Liver (tissue), 9 donors: ENCODE measurements around the gene PTRHD1. TPM values are rescaled to one million over a fixed set of nuclear protein-coding genes. Genes with fewer than 3 reads are reported as not detected.

ENCODE experiments used
- DNase-seq: peaks from one replicate; pipeline ENCODE4 v3.0.0-alpha.2; 2017; ENCODE audit warnings: low spot score
- H3K27ac ChIP-seq, 2 donors: one replicate each; pipeline ENCODE4 v1.7.0; 2013; ENCODE audit warnings: inconsistent platforms in 2 of 2, low read length in 2 of 2, control low read depth in 1 of 2, low read depth in 1 of 2, mild to moderate bottlenecking in 1 of 2
- H3K27me3 ChIP-seq, 4 donors: one replicate each; pipeline versions ENCODE4 v1.6.1 to v1.7.0; 2013; ENCODE audit warnings: low read length in 3 of 4, inconsistent platforms in 1 of 4, mild to moderate bottlenecking in 1 of 4, moderate library complexity in 1 of 4; ENCODE audit not compliant: control insufficient read depth in 4 of 4, insufficient read depth in 4 of 4
- H3K36me3 ChIP-seq, 4 donors: one replicate each; pipeline versions ENCODE4 v1.6.1 to v1.7.0; 2013; ENCODE audit warnings: low read length in 3 of 4, mild to moderate bottlenecking in 3 of 4, low read depth in 1 of 4, moderate library complexity in 1 of 4; ENCODE audit not compliant: control insufficient read depth in 4 of 4, insufficient read depth in 3 of 4
- H3K4me1 ChIP-seq, 4 donors: one replicate each; pipeline versions ENCODE4 v1.6.1 to v1.7.0; 2013; ENCODE audit warnings: low read length in 3 of 4, mild to moderate bottlenecking in 3 of 4, moderate library complexity in 1 of 4; ENCODE audit not compliant: control insufficient read depth in 4 of 4, insufficient read depth in 4 of 4
- H3K4me3 ChIP-seq, 3 donors: one replicate each; pipeline versions ENCODE4 v1.6.1 to v1.7.0; 2013; ENCODE audit warnings: low read length in 3 of 3, control low read depth in 1 of 3, low read depth in 1 of 3, mild to moderate bottlenecking in 1 of 3
- H3K9ac ChIP-seq, 2 donors: one replicate each; pipeline ENCODE4 v1.7.0; 2013; ENCODE audit warnings: low read length in 2 of 2, mild to moderate bottlenecking in 2 of 2, moderate library complexity in 2 of 2, control low read depth in 1 of 2, low read depth in 1 of 2
- H3K9me3 ChIP-seq, 4 donors: one replicate each; pipeline versions ENCODE4 v1.6.1 to v1.7.0; 2013; ENCODE audit warnings: low read length in 3 of 4; ENCODE audit not compliant: control insufficient read depth in 4 of 4
- ATF3 ChIP-seq: IDR thresholded peaks from 2 replicates; pipeline ENCODE4 v1.6.1; 2016; ENCODE audit warnings: antibody characterized with exemption
- EGR1 ChIP-seq, 2 donors: IDR thresholded peaks; 2 replicates each; pipeline ENCODE4 v1.6.1; 2016 to 2018; ENCODE audit warnings: antibody characterized with exemption in 2 of 2, low read depth in 2 of 2
- FOXA1 ChIP-seq: IDR thresholded peaks from 2 replicates; pipeline ENCODE4 v1.6.1; 2016; ENCODE audit warnings: antibody characterized with exemption
- FOXA2 ChIP-seq: IDR thresholded peaks from 2 replicates; pipeline ENCODE4 v1.6.1; 2016; ENCODE audit warnings: antibody characterized with exemption
- GABPA ChIP-seq, 2 donors: IDR thresholded peaks in 1 of 2; conservative IDR thresholded peaks in 1 of 2; 2 replicates each; pipeline ENCODE4 v1.6.1; 2016; ENCODE audit warnings: antibody characterized with exemption in 2 of 2, mild to moderate bottlenecking in 1 of 2, moderate library complexity in 1 of 2
- HNF4A ChIP-seq, 2 donors: conservative IDR thresholded peaks; 2 replicates each; pipeline ENCODE4 v1.6.1; 2016; ENCODE audit warnings: antibody characterized with exemption in 2 of 2, mild to moderate bottlenecking in 2 of 2
- HNF4G ChIP-seq: IDR thresholded peaks from 2 replicates; pipeline ENCODE4 v1.6.1; 2016; ENCODE audit warnings: antibody characterized with exemption
- JUND ChIP-seq, 2 donors: IDR thresholded peaks; 2 replicates each; pipeline ENCODE4 v1.6.1; 2016; ENCODE audit warnings: antibody characterized with exemption in 2 of 2
- NR2F2 ChIP-seq: IDR thresholded peaks from 2 replicates; pipeline ENCODE4 v1.6.1; 2016; ENCODE audit warnings: antibody characterized with exemption
- RAD21 ChIP-seq, 2 donors: IDR thresholded peaks; 2 replicates each; pipeline ENCODE4 v1.6.1; 2016; ENCODE audit warnings: antibody characterized with exemption in 2 of 2, mild to moderate bottlenecking in 2 of 2
- RXRA ChIP-seq, 2 donors: IDR thresholded peaks; 2 replicates each; pipeline ENCODE4 v1.6.1; 2017 to 2018; ENCODE audit warnings: antibody characterized with exemption in 2 of 2, mild to moderate bottlenecking in 1 of 2
- SP1 ChIP-seq: IDR thresholded peaks from 2 replicates; pipeline ENCODE4 v1.6.1; 2018; ENCODE audit warnings: antibody characterized with exemption, mild to moderate bottlenecking
- TAF1 ChIP-seq: conservative IDR thresholded peaks from 2 replicates; pipeline ENCODE4 v1.6.1; 2016; ENCODE audit warnings: antibody characterized with exemption, mild to moderate bottlenecking
- YY1 ChIP-seq: IDR thresholded peaks from 2 replicates; pipeline ENCODE4 v1.6.1; 2016; ENCODE audit warnings: antibody characterized with exemption, mild to moderate bottlenecking
- WGBS: extraction: QIAGEN DNeasy Blood & Tissue Kit; methylation state at CpG from one replicate; pipeline ENCODE4 v1.1.7; 2013; 5-methylcytosine and 5-hydroxymethylcytosine counted together
- polyA plus RNA-seq, 2 donors: library from polyadenylated mRNA; stranded (reverse) in 1 of 2; unstranded in 1 of 2; fragments of 200-250 nt in 1 of 2; fragments of >200 nt in 1 of 2; fragmentation: Nextera tagmentation in 1 of 2; extraction: Ambion mirVana in 1 of 2; gene quantifications; one replicate each; pipeline versions ENCODE4 v1.2.1 to v1.2.3, GENCODE V29; 2013 to 2015
- total RNA-seq, 2 donors: library from RNA; depleted of rRNA; stranded (reverse); fragments of >200 nt; gene quantifications; one replicate each; pipeline ENCODE4 v1.2.3, GENCODE V29; 2014
- TF ChIP-seq, protein P1 (sequence below): IDR thresholded peaks from 2 replicates; pipeline ENCODE4 v1.6.1; 2016; ENCODE audit warnings: antibody characterized with exemption
- TF ChIP-seq, protein P2 (sequence below): IDR thresholded peaks from 2 replicates; pipeline ENCODE4 v1.6.1; 2016; ENCODE audit warnings: antibody characterized with exemption, mild to moderate bottlenecking
- TF ChIP-seq, protein P3 (sequence below): fragments of 150-350 bp; IDR thresholded peaks from 2 replicates; pipeline ENCODE4 v1.5.1; 2017; ENCODE audit warnings: improper control_type of control experiment, low read depth, low read length; ENCODE audit not compliant: missing input control
- TF ChIP-seq, protein P4 (sequence below): IDR thresholded peaks from 2 replicates; pipeline ENCODE4 v1.6.1; 2016; ENCODE audit warnings: antibody characterized with exemption
- donor health status: healthy.
- donor health status: healthy.
- donor health status: healthy.
- donor health status: healthy.
- donor health status: healthy.

The PTRHD1 gene
- total and polyA plus RNA-seq, 4 donors, result 9.9 to 50.9 (median 20.7) TPM

- no peak for DNase-seq
- no peaks in the 10 kb centered on the region for H3K9me3 ChIP-seq
- no peak overlapping the region for H3K4me3 ChIP-seq
- 90% methylated on average over 18 of the region's 18 CpGs for WGBS
- no peak overlapping the region for H3K27ac ChIP-seq
- no peak overlapping the region for H3K9ac ChIP-seq
- TF ChIP-seq RAD21 (IDR thresholded peaks at IDR 0.05) (no peak), JUND (IDR thresholded peaks at IDR 0.05) (no peak), YY1 (no peak), FOXA2 (no peak), SP1 (no peak), ATF3 (no peak), EGR1 (IDR thresholded peaks at IDR 0.05; ENCODE audit: low read depth in 2 of 2) (no peak), HNF4G (no peak), RXRA (IDR thresholded peaks at IDR 0.05) (no peak), NR2F2 (no peak), FOXA1 (no peak), TAF1 (no peak), GABPA (IDR thresholded peaks at IDR 0.05 in 1 of 2, conservative IDR thresholded peaks at IDR 0.05 in 1 of 2) (no peak), HNF4A (conservative IDR thresholded peaks at IDR 0.05) (no peak)
- TF ChIP-seq, protein P1, sequence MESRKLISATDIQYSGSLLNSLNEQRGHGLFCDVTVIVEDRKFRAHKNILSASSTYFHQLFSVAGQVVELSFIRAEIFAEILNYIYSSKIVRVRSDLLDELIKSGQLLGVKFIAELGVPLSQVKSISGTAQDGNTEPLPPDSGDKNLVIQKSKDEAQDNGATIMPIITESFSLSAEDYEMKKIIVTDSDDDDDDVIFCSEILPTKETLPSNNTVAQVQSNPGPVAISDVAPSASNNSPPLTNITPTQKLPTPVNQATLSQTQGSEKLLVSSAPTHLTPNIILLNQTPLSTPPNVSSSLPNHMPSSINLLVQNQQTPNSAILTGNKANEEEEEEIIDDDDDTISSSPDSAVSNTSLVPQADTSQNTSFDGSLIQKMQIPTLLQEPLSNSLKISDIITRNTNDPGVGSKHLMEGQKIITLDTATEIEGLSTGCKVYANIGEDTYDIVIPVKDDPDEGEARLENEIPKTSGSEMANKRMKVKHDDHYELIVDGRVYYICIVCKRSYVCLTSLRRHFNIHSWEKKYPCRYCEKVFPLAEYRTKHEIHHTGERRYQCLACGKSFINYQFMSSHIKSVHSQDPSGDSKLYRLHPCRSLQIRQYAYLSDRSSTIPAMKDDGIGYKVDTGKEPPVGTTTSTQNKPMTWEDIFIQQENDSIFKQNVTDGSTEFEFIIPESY, result no peak
- TF ChIP-seq, protein P2, sequence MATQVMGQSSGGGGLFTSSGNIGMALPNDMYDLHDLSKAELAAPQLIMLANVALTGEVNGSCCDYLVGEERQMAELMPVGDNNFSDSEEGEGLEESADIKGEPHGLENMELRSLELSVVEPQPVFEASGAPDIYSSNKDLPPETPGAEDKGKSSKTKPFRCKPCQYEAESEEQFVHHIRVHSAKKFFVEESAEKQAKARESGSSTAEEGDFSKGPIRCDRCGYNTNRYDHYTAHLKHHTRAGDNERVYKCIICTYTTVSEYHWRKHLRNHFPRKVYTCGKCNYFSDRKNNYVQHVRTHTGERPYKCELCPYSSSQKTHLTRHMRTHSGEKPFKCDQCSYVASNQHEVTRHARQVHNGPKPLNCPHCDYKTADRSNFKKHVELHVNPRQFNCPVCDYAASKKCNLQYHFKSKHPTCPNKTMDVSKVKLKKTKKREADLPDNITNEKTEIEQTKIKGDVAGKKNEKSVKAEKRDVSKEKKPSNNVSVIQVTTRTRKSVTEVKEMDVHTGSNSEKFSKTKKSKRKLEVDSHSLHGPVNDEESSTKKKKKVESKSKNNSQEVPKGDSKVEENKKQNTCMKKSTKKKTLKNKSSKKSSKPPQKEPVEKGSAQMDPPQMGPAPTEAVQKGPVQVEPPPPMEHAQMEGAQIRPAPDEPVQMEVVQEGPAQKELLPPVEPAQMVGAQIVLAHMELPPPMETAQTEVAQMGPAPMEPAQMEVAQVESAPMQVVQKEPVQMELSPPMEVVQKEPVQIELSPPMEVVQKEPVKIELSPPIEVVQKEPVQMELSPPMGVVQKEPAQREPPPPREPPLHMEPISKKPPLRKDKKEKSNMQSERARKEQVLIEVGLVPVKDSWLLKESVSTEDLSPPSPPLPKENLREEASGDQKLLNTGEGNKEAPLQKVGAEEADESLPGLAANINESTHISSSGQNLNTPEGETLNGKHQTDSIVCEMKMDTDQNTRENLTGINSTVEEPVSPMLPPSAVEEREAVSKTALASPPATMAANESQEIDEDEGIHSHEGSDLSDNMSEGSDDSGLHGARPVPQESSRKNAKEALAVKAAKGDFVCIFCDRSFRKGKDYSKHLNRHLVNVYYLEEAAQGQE, result no peak
- TF ChIP-seq, protein P3, sequence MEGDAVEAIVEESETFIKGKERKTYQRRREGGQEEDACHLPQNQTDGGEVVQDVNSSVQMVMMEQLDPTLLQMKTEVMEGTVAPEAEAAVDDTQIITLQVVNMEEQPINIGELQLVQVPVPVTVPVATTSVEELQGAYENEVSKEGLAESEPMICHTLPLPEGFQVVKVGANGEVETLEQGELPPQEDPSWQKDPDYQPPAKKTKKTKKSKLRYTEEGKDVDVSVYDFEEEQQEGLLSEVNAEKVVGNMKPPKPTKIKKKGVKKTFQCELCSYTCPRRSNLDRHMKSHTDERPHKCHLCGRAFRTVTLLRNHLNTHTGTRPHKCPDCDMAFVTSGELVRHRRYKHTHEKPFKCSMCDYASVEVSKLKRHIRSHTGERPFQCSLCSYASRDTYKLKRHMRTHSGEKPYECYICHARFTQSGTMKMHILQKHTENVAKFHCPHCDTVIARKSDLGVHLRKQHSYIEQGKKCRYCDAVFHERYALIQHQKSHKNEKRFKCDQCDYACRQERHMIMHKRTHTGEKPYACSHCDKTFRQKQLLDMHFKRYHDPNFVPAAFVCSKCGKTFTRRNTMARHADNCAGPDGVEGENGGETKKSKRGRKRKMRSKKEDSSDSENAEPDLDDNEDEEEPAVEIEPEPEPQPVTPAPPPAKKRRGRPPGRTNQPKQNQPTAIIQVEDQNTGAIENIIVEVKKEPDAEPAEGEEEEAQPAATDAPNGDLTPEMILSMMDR, result no peak
- H3K4me1 ChIP-seq, result no peaks in the 10 kb centered on the region
- H3K27me3 ChIP-seq, result no peaks in the 10 kb centered on the region
- H3K36me3 ChIP-seq, result peaks cover 0 to 3% (median 0%) of the 10 kb centered on the region in 4 donors
Observed at GRCh38 chr2:24838541-24838940, 45.4 kb upstream of the PTRHD1 start.

DNA sequence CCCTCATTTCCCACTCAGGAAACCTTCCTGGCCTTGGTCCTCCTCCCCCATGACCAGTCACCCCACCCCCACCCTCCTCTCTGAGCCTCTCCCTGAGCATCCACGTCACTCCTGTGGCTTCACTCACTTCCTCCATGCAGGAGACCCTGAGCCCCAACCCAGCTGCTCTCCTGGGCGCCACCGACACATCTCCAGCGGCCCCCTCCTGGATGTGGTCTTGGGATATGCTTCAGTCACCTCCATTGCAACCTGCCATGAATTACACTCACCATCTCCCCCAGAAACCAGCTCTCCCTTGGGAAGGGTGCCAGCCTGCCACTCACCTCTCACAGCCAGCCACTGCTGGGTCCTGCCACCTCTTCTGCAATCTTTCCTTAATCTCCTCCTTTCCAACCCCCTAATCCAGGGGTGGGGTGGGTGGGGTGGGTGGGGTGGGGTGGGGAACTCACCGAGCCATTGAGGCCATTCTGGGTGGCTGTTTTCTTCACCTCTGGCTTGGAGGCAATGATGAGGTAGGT, 44.9 kb upstream of the PTRHD1 start:
- WGBS, result 84% methylated on average over 5 of the region's 5 CpGs
- H3K27me3 ChIP-seq, result no peaks in the 10 kb centered on the region
- peaks cover 0 to 3% (median 0%) of the 10 kb centered on the region in 4 donors for H3K36me3 ChIP-seq
- H3K4me1 ChIP-seq, result no peaks in the 10 kb centered on the region
- no peak overlapping the region for H3K27ac ChIP-seq
- no peak for DNase-seq
- no peaks in the 10 kb centered on the region for H3K9me3 ChIP-seq
- H3K4me3 ChIP-seq, result no peak overlapping the region
- no peak overlapping the region for H3K9ac ChIP-seq
- TF ChIP-seq FOXA2, result no peak
- TF ChIP-seq RXRA (IDR thresholded peaks at IDR 0.05), result no peak
- TF ChIP-seq RAD21 (IDR thresholded peaks at IDR 0.05), result no peak
- TF ChIP-seq, protein P4, sequence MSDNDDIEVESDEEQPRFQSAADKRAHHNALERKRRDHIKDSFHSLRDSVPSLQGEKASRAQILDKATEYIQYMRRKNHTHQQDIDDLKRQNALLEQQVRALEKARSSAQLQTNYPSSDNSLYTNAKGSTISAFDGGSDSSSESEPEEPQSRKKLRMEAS, result no peak
- TF ChIP-seq, protein P2, result no peak
- TF ChIP-seq, protein P3, result no peak
- no peak for TF ChIP-seq TAF1
- TF ChIP-seq ATF3, result no peak
- no peak for TF ChIP-seq HNF4A (conservative IDR thresholded peaks at IDR 0.05)
